NCI-H774 (cell line): ENCODE data around the gene ATP8B2.
"Not testable (repeated sequence)": the region's sequence is repeated elsewhere in the genome, so short reads cannot be mapped to it uniquely, and the experiment has no call there.

Source experiments
- DNase-seq: peaks from one replicate; lab custom pipeline; 2025; lab: John Stamatoyannopoulos, UW

ATP8B2 gene, protein sequence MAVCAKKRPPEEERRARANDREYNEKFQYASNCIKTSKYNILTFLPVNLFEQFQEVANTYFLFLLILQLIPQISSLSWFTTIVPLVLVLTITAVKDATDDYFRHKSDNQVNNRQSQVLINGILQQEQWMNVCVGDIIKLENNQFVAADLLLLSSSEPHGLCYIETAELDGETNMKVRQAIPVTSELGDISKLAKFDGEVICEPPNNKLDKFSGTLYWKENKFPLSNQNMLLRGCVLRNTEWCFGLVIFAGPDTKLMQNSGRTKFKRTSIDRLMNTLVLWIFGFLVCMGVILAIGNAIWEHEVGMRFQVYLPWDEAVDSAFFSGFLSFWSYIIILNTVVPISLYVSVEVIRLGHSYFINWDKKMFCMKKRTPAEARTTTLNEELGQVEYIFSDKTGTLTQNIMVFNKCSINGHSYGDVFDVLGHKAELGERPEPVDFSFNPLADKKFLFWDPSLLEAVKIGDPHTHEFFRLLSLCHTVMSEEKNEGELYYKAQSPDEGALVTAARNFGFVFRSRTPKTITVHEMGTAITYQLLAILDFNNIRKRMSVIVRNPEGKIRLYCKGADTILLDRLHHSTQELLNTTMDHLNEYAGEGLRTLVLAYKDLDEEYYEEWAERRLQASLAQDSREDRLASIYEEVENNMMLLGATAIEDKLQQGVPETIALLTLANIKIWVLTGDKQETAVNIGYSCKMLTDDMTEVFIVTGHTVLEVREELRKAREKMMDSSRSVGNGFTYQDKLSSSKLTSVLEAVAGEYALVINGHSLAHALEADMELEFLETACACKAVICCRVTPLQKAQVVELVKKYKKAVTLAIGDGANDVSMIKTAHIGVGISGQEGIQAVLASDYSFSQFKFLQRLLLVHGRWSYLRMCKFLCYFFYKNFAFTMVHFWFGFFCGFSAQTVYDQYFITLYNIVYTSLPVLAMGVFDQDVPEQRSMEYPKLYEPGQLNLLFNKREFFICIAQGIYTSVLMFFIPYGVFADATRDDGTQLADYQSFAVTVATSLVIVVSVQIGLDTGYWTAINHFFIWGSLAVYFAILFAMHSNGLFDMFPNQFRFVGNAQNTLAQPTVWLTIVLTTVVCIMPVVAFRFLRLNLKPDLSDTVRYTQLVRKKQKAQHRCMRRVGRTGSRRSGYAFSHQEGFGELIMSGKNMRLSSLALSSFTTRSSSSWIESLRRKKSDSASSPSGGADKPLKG

DNA sequence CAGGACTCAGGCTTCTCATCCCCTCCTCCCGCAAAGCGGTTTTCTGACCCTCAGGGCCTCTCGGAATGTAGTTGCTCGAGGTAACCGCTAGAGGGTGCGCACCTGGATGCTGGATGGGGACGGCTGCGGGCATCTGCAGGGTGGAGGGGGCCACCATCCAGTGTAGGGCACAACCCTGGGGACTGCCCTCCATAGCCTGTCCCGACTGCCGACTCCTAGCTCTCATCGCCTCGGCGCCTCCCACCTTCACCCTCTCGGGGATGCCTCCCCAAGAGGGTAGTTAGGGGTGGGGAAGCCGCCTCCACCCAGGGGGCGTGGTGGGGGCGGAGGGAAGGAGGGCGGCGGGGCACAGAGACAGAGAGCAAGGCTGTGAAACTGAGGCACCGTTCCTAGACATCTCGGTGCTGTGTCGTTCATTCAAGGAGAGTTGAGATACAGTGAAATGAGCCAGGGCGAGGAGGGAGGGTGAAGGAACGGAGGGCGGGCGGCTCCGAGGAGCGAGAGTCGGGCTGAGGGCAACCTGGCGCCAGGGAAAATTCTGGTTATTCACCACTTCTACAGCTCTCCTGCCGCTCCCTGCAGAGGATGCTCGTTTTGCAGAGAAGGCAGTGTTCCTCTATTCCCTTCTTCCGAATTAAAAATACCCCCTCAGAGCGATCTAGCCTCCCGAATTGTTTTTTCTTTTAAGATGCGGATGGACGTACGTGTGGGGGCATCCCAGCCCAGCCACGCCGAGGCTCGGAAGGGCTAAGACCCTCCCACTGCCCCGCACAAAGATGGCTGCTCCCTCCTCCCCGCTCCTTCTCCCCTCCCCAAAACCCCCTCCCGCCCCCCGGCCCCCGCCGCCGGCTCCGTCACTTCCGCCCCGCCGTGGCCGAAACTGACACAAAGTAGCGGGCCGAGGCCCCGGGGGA lies at the start of gene ATP8B2:
Gene ATP8B2 (plus strand): TSS at position 857 of the 914 bp plus-strand sequence. CDS start 2,617 bp downstream, outside the sequence.
- DNase-seq, result peak; percentile 81

- no peak for DNase-seq
Observed at GRCh38 chr1:154276797-154277196, 48.5 kb upstream of the ATP8B2 start.

GRCh38 chr1:154287591-154287990 lies 37.7 kb upstream of the ATP8B2 start:
- not testable (repeated sequence) for DNase-seq

- no peak for DNase-seq
Observed at GRCh38 chr1:154288661-154289060, 36.7 kb upstream of the ATP8B2 start.

GRCh38 chr1:154290921-154291320 lies 34.4 kb upstream of the ATP8B2 start:
- no peak for DNase-seq

DNA sequence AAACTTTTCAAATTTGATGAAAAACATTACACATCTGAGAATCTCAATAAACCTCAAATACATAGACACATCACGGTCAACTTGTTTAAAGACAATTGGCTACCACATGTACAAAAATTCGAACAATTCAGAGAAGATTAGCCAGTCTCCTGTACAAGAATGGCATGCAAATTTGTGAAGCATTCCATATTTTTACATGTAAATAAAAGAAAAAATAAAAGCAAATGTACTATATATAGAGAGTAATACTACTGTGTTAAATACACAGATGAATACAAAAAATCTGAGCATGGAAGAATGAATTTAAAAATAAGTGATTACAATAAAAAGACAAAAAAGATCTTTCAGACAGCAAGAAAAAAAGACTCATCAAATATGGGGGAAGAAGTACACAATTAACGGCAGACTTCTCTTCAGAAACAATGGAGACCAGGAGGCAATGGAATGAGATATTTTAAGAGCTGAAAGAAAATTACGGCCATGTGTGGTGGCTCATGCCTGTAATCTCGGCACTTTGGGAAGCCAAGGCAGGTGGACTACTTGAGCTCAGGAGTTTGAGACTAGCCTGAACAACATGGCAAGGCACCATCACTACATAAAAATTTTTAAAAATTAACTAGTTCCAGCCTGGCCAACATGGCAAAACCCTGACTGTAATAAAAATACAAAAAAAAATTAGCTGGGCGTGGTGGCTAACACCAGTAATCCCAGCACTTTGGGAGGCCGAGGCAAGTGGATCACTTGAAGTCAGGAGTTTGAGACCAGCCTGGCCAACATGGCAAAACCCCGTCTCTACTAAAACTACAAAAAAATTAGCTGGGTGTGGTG lies 29.7 kb upstream of the ATP8B2 start:
- DNase-seq, result no peak

DNA sequence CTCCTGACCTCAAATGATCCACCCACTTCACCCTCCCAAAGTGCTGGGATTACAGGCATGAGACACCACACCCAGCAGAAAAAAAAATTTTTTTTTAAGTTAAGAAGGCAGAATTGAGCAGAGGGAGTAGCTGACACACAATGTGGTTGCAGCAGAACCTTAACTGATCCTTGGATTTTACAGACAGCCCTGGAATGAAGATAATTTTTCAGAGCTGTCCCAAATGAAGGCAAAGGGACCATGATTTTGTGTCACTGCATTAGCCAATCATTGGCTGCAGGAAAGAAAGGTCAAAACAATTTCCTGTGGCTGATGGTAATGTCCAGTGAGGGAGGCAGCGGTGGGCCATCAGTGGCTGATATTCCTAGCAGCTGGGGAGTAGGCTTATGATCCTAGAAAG lies 23.7 kb upstream of the ATP8B2 start:
- no peak for DNase-seq

DNA sequence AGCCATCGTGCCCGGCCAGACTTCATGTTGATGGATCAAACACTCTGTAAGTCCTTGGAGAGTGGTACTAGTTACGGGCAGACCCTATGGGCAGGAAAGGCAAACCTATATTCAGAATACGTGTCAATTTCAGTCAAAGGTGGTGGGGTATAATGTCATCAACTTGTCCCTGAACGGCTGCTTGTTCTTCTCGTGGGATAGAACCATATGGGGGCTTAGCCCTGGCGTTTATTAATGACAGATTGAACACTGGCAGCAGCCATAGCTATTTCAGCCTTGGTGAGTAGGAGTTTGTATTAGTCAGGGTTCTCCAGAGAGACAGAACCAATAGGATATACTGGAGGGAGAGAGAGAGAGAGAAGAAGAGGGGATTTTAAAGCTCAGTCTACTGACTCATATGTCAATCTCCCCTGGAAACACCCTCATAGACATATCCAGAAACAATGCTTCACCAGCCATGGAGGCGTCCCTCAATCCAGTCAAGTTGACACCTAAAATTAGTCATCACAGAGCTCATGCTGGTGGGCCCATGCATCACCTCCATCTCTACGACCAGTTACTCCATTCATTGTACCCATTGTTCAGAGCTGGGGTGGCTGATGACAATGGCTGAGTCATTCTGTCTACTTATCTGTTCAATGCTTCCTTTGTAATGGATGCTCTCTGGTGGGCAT lies 20.5 kb upstream of the ATP8B2 start:
- DNase-seq, result no peak

- DNase-seq, result no peak
Observed at GRCh38 chr1:154306151-154306550, 19.2 kb upstream of the ATP8B2 start.

DNA sequence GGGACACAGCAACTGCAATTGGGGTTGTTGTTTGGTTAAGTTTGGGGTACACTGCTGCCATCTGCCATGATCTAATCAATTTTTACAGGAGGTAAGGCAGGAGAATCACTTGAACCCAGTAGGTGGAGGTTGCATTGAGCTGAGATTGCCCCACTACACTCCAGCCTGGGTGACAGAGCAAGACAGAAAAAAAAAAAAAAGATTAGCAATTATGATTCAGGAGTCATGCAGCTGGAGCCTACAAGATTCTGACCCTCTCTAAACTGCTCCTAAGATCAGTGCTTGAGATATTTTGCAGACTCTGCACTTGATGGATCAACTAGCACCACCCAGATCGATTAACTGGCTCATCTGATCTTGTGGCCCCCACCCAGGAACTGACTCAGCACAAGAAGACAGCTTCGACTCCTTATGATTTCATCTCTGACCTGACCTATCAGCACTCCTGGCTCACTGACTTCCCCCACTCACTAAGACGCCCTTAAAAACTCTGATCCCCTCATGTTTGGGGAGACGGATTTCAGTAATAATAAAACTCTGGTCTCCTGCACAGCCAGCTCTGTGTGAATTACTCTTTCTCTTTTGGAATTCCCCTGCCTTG lies 17.6 kb upstream of the ATP8B2 start:
- DNase-seq, result not testable (repeated sequence)

DNA sequence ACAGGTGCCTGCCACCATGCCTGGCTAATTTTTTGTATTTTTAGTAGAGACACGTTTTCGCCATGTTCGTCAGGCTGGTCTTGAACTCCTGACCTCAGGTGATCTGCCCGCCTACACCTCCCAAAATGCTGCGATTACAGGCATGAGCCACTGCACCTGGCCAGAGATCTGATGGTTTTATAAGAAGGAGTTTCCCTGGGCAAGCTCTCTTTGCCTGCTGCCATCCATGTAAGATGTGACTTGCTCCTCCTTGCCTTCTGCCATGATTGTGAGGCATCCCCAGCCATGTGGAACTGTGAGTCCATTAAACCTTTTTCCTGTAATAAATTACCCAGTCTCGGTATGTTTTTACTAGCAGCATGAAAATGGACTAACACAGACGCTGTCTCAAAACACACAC lies 16.2 kb upstream of the ATP8B2 start:
- not testable (repeated sequence) for DNase-seq

GRCh38 chr1:154312229-154313065 lies 12.9 kb upstream of the ATP8B2 start:
- not testable (repeated sequence) for DNase-seq

- DNase-seq, result no peak
Observed at GRCh38 chr1:154313066-154313356, 12.3 kb upstream of the ATP8B2 start.

- not testable (repeated sequence) for DNase-seq
Observed at GRCh38 chr1:154314226-154314625, 11.1 kb upstream of the ATP8B2 start.

- DNase-seq, result no peak
Observed at GRCh38 chr1:154316704-154317103, 8.6 kb upstream of the ATP8B2 start.

- DNase-seq, result no peak
Observed at GRCh38 chr1:154318386-154318785, 6.9 kb upstream of the ATP8B2 start.

GRCh38 chr1:154320882-154321608 lies 4.3 kb upstream of the ATP8B2 start, which contains the start of gene AQP10:
TSS of gene AQP10 (plus strand) at chr1:154321093. CDS start at chr1:154321156, 63 bp downstream.
- no peak for DNase-seq

GRCh38 chr1:154321609-154321934 lies 3.8 kb upstream of the ATP8B2 start:
- DNase-seq, result not testable (repeated sequence)
